GM23338 (cell line): ENCODE results near the gene NT5C1A. TPM values are rescaled to one million over a fixed set of nuclear protein-coding genes. Genes with fewer than 3 reads are reported as not detected.

Source experiments
- ATAC-seq: fragments of 200-7000 bp; cut with Tn5 transposase; 3 replicates; pipeline ENCODE4 v1.9.1; 2020
- DNase-seq: peaks from one replicate; pipeline ENCODE4 v3.0.0-alpha.2; 2015; ENCODE audit warnings: low spot score
- H2AFZ ChIP-seq: fragments of 200-600 bp; sonication (generic); 2 replicates; pipeline ENCODE4 v1.8.0; 2016; ENCODE audit warnings: antibody characterized with exemption, mild to moderate bottlenecking, moderate library complexity
- H3F3A ChIP-seq: fragments of 200-600 bp; sonication (generic); replicated peaks from 2 replicates; pipeline ENCODE4 v1.8.0; 2017; ENCODE audit warnings: antibody characterized with exemption, mixed run types, low read depth
- H3K27ac ChIP-seq: fragments of 200-600 bp; sonication (generic); 2 replicates; pipeline ENCODE4 v1.6.1; 2016; ENCODE audit warnings: low read depth
- H3K27me3 ChIP-seq: fragments of 200-600 bp; sonication (generic); 2 replicates; pipeline ENCODE4 v1.8.0; 2016; ENCODE audit warnings: mild to moderate bottlenecking, mixed run types, moderate library complexity; ENCODE audit not compliant: insufficient read depth
- H3K36me3 ChIP-seq: fragments of 200-600 bp; sonication (generic); 2 replicates; pipeline ENCODE4 v1.8.0; 2016; ENCODE audit warnings: mild to moderate bottlenecking; ENCODE audit not compliant: insufficient read depth
- H3K4me1 ChIP-seq: fragments of 200-600 bp; sonication (generic); 2 replicates; pipeline ENCODE4 v1.8.0; 2016; ENCODE audit warnings: mild to moderate bottlenecking, moderate library complexity; ENCODE audit not compliant: insufficient read depth
- H3K4me2 ChIP-seq: fragments of 200-600 bp; sonication (generic); 2 replicates; pipeline ENCODE4 v1.7.1; 2017; ENCODE audit warnings: mixed run types
- H3K4me3 ChIP-seq: fragments of 200-600 bp; sonication (generic); 2 replicates; pipeline ENCODE4 v1.6.1; 2016; ENCODE audit warnings: mixed run types
- H3K79me2 ChIP-seq: fragments of 200-600 bp; sonication (generic); replicated peaks from 2 replicates; pipeline ENCODE4 v1.8.0; 2017; ENCODE audit warnings: mild to moderate bottlenecking; ENCODE audit not compliant: insufficient read depth
- H3K9me2 ChIP-seq: fragments of 200-600 bp; sonication (generic); 2 replicates; pipeline ENCODE4 v1.8.0; 2017; ENCODE audit not compliant: insufficient read depth
- H4K20me1 ChIP-seq: fragments of 200-600 bp; sonication (generic); replicated peaks from 2 replicates; pipeline ENCODE4 v1.8.0; 2017; ENCODE audit warnings: mild to moderate bottlenecking; ENCODE audit not compliant: insufficient read depth
- H3K27ac Mint-ChIP-seq: 2 replicates; pipeline ENCODE4 v1.8.0; 2020; ENCODE audit warnings: inconsistent platforms, mild to moderate bottlenecking, moderate library complexity, mixed read lengths
- H3K27me3 Mint-ChIP-seq: 3 replicates; pipeline ENCODE4 v1.8.0; 2022; ENCODE audit warnings: low read depth, mild to moderate bottlenecking, moderate library complexity, mixed read lengths, inconsistent platforms; ENCODE audit not compliant: insufficient read depth, poor library complexity
- H3K36me3 Mint-ChIP-seq: 3 replicates; pipeline ENCODE4 v1.8.0; 2021; ENCODE audit warnings: low read depth, mild to moderate bottlenecking, inconsistent platforms, moderate library complexity, mixed read lengths
- H3K4me1 Mint-ChIP-seq: 3 replicates; pipeline ENCODE4 v1.8.0; 2020; ENCODE audit warnings: mild to moderate bottlenecking, inconsistent platforms, mixed read lengths
- H3K4me3 Mint-ChIP-seq: 3 replicates; pipeline ENCODE4 v1.8.0; 2021; ENCODE audit warnings: moderate library complexity, mild to moderate bottlenecking, inconsistent platforms, mixed read lengths
- H3K9me3 Mint-ChIP-seq: 3 replicates; pipeline ENCODE4 v1.8.0; 2020; ENCODE audit warnings: moderate library complexity, mild to moderate bottlenecking, inconsistent platforms, mixed read lengths
- CREB1 ChIP-seq: fragments of 250-450 bp; sonication (Bioruptor Pico); IDR thresholded peaks from 2 replicates; pipeline ENCODE4 v1.5.0; 2020; ENCODE audit warnings: low read depth, mild to moderate bottlenecking, moderate library complexity
- ETS1 ChIP-seq: IDR thresholded peaks from 2 replicates; pipeline ENCODE4 v1.6.1; 2016; ENCODE audit warnings: antibody characterized with exemption
- EZH2 ChIP-seq: fragments of 200-600 bp; sonication (generic); IDR thresholded peaks from one replicate; pipeline ENCODE4 v1.8.0; 2017; ENCODE audit warnings: antibody characterized with exemption, mild to moderate bottlenecking, low read depth; ENCODE audit not compliant: unreplicated experiment
- EZH2phosphoT487 ChIP-seq: fragments of 200-600 bp; sonication (generic); IDR thresholded peaks from one replicate; pipeline ENCODE4 v1.8.1; 2018; ENCODE audit warnings: antibody characterized with exemption; ENCODE audit not compliant: unreplicated experiment
- JUNB ChIP-seq: IDR thresholded peaks from one replicate; pipeline ENCODE4 v1.6.1; 2016; ENCODE audit warnings: antibody characterized with exemption; ENCODE audit not compliant: unreplicated experiment
- POLR2AphosphoS5 ChIP-seq: IDR thresholded peaks from 2 replicates; pipeline ENCODE4 v1.6.1; 2016; ENCODE audit warnings: antibody characterized with exemption, low read depth
- STAT1 ChIP-seq: IDR thresholded peaks from one replicate; pipeline ENCODE4 v1.6.1; 2016; ENCODE audit warnings: antibody characterized with exemption; ENCODE audit not compliant: unreplicated experiment
- ZNF114 ChIP-seq: fragments of 250-450 bp; sonication (Bioruptor Pico); IDR thresholded peaks from 2 replicates; pipeline ENCODE4 v1.5.0; 2020; ENCODE audit warnings: mild to moderate bottlenecking, moderate library complexity
- polyA plus RNA-seq: library from polyadenylated mRNA; unstranded; fragments of >200 nt; fragmentation: Nextera tagmentation; extraction: Ambion mirVana; gene quantifications from 2 replicates; pipeline ENCODE4 v1.2.1, GENCODE V29; 2016
- total RNA-seq: library from RNA; depleted of rRNA; stranded (reverse); fragments of >200 nt; shearing (Covaris generic); gene quantifications from 2 replicates; pipeline ENCODE4 v1.2.3, GENCODE V29; 2014
- TF ChIP-seq, protein P1 (sequence below), 2 experiments: fragments of 200-600 bp in 1 of 2; sonication (generic) in 1 of 2; conservative IDR thresholded peaks; 2 replicates each; pipeline versions ENCODE4 v1.5.1 to v1.6.1; 2016 to 2017; ENCODE audit warnings: antibody characterized with exemption in 2 of 2, low read depth in 2 of 2, mild to moderate bottlenecking in 2 of 2, moderate library complexity in 1 of 2
- TF ChIP-seq, protein P2 (sequence below): fragments of 250-450 bp; sonication (Bioruptor Pico); IDR thresholded peaks from 2 replicates; pipeline ENCODE4 v1.5.0; 2020; ENCODE audit warnings: mild to moderate bottlenecking, moderate library complexity
- TF ChIP-seq, protein P3 (sequence below): IDR thresholded peaks from one replicate; pipeline ENCODE4 v1.6.1; 2018; ENCODE audit warnings: antibody characterized with exemption; ENCODE audit not compliant: unreplicated experiment

Gene NT5C1A
- total and polyA plus RNA-seq, 2 experiments from 2014 or later = not detected

- H3K4me3 Mint-ChIP-seq = no peak overlapping the region
- H2AFZ ChIP-seq = no peak overlapping the region
- H3K4me2 ChIP-seq = no peak overlapping the region
- no peaks in the 10 kb centered on the region for H3K9me3 Mint-ChIP-seq
- H3K36me3 Mint-ChIP-seq = no peaks in the 10 kb centered on the region
- no peak overlapping the region for H3K27ac ChIP-seq
- H3K27ac Mint-ChIP-seq = no peak overlapping the region
- DNase-seq = no peak
- no peaks in the 10 kb centered on the region for H3K36me3 ChIP-seq
- H3K9me2 ChIP-seq = no peaks in the 10 kb centered on the region
- H3K4me1 Mint-ChIP-seq = peaks cover 9% of the 10 kb centered on the region
- TF ChIP-seq EZH2 = no peak
- TF ChIP-seq ETS1 = no peak
- TF ChIP-seq, protein P1, sequence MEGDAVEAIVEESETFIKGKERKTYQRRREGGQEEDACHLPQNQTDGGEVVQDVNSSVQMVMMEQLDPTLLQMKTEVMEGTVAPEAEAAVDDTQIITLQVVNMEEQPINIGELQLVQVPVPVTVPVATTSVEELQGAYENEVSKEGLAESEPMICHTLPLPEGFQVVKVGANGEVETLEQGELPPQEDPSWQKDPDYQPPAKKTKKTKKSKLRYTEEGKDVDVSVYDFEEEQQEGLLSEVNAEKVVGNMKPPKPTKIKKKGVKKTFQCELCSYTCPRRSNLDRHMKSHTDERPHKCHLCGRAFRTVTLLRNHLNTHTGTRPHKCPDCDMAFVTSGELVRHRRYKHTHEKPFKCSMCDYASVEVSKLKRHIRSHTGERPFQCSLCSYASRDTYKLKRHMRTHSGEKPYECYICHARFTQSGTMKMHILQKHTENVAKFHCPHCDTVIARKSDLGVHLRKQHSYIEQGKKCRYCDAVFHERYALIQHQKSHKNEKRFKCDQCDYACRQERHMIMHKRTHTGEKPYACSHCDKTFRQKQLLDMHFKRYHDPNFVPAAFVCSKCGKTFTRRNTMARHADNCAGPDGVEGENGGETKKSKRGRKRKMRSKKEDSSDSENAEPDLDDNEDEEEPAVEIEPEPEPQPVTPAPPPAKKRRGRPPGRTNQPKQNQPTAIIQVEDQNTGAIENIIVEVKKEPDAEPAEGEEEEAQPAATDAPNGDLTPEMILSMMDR (conservative IDR thresholded peaks at IDR 0.05; ENCODE audit: low read depth in 2 of 2) = no peak
- TF ChIP-seq JUNB = no peak
- no peak for TF ChIP-seq POLR2AphosphoS5
- TF ChIP-seq ZNF114 = no peak
- TF ChIP-seq, protein P2, sequence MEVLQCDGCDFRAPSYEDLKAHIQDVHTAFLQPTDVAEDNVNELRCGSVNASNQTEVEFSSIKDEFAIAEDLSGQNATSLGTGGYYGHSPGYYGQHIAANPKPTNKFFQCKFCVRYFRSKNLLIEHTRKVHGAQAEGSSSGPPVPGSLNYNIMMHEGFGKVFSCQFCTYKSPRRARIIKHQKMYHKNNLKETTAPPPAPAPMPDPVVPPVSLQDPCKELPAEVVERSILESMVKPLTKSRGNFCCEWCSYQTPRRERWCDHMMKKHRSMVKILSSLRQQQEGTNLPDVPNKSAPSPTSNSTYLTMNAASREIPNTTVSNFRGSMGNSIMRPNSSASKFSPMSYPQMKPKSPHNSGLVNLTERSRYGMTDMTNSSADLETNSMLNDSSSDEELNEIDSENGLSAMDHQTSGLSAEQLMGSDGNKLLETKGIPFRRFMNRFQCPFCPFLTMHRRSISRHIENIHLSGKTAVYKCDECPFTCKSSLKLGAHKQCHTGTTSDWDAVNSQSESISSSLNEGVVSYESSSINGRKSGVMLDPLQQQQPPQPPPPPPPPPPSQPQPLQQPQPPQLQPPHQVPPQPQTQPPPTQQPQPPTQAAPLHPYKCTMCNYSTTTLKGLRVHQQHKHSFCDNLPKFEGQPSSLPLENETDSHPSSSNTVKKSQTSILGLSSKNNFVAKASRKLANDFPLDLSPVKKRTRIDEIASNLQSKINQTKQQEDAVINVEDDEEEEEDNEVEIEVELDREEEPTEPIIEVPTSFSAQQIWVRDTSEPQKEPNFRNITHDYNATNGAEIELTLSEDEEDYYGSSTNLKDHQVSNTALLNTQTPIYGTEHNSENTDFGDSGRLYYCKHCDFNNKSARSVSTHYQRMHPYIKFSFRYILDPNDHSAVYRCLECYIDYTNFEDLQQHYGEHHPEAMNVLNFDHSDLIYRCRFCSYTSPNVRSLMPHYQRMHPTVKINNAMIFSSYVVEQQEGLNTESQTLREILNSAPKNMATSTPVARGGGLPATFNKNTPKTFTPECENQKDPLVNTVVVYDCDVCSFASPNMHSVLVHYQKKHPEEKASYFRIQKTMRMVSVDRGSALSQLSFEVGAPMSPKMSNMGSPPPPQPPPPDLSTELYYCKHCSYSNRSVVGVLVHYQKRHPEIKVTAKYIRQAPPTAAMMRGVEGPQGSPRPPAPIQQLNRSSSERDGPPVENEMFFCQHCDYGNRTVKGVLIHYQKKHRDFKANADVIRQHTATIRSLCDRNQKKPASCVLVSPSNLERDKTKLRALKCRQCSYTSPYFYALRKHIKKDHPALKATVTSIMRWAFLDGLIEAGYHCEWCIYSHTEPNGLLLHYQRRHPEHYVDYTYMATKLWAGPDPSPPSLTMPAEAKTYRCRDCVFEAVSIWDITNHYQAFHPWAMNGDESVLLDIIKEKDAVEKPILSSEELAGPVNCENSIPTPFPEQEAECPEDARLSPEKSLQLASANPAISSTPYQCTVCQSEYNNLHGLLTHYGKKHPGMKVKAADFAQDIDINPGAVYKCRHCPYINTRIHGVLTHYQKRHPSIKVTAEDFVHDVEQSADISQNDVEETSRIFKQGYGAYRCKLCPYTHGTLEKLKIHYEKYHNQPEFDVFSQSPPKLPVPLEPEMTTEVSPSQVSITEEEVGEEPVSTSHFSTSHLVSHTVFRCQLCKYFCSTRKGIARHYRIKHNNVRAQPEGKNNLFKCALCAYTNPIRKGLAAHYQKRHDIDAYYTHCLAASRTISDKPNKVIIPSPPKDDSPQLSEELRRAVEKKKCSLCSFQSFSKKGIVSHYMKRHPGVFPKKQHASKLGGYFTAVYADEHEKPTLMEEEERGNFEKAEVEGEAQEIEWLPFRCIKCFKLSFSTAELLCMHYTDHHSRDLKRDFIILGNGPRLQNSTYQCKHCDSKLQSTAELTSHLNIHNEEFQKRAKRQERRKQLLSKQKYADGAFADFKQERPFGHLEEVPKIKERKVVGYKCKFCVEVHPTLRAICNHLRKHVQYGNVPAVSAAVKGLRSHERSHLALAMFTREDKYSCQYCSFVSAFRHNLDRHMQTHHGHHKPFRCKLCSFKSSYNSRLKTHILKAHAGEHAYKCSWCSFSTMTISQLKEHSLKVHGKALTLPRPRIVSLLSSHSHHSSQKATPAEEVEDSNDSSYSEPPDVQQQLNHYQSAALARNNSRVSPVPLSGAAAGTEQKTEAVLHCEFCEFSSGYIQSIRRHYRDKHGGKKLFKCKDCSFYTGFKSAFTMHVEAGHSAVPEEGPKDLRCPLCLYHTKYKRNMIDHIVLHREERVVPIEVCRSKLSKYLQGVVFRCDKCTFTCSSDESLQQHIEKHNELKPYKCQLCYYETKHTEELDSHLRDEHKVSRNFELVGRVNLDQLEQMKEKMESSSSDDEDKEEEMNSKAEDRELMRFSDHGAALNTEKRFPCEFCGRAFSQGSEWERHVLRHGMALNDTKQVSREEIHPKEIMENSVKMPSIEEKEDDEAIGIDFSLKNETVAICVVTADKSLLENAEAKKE (CRISPR knock-in tag) = no peak
- TF ChIP-seq STAT1 = no peak
- TF ChIP-seq, protein P3, sequence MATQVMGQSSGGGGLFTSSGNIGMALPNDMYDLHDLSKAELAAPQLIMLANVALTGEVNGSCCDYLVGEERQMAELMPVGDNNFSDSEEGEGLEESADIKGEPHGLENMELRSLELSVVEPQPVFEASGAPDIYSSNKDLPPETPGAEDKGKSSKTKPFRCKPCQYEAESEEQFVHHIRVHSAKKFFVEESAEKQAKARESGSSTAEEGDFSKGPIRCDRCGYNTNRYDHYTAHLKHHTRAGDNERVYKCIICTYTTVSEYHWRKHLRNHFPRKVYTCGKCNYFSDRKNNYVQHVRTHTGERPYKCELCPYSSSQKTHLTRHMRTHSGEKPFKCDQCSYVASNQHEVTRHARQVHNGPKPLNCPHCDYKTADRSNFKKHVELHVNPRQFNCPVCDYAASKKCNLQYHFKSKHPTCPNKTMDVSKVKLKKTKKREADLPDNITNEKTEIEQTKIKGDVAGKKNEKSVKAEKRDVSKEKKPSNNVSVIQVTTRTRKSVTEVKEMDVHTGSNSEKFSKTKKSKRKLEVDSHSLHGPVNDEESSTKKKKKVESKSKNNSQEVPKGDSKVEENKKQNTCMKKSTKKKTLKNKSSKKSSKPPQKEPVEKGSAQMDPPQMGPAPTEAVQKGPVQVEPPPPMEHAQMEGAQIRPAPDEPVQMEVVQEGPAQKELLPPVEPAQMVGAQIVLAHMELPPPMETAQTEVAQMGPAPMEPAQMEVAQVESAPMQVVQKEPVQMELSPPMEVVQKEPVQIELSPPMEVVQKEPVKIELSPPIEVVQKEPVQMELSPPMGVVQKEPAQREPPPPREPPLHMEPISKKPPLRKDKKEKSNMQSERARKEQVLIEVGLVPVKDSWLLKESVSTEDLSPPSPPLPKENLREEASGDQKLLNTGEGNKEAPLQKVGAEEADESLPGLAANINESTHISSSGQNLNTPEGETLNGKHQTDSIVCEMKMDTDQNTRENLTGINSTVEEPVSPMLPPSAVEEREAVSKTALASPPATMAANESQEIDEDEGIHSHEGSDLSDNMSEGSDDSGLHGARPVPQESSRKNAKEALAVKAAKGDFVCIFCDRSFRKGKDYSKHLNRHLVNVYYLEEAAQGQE = no peak
- no peak for TF ChIP-seq EZH2phosphoT487
- no peak for TF ChIP-seq CREB1
- H3K27me3 Mint-ChIP-seq = peaks cover 89% of the 10 kb centered on the region
- H4K20me1 ChIP-seq = peaks cover 13% of the 10 kb centered on the region; the same call in 1 of the 2 replicates
- H3K4me1 ChIP-seq = peaks cover 5% of the 10 kb centered on the region; the same call in 1 of the 2 replicates
- ATAC-seq = no peak
- H3K27me3 ChIP-seq = peaks cover 97% of the 10 kb centered on the region
- no peak overlapping the region for H3K4me3 ChIP-seq
- H3K79me2 ChIP-seq = no peaks in the 10 kb centered on the region
- H3F3A ChIP-seq = no peaks in the 10 kb centered on the region
Measured at GRCh38 chr1:39668894-39669293, 3.0 kb downstream of the NT5C1A start.
